HG02610 (cell line): Measurements from ENCODE around the gene KRT38.
"Not testable (repeated sequence)": the region's sequence is repeated elsewhere in the genome, so short reads cannot be mapped to it uniquely, and the experiment has no call there.

Source experiments
- ATAC-seq: cut with Tn5 transposase; IDR thresholded peaks from one replicate; pipeline ENCODE4 v1.9.1; 2021; ENCODE audit warnings: mild to moderate bottlenecking, moderate library complexity; ENCODE audit not compliant: unreplicated experiment

KRT38 gene

DNA sequence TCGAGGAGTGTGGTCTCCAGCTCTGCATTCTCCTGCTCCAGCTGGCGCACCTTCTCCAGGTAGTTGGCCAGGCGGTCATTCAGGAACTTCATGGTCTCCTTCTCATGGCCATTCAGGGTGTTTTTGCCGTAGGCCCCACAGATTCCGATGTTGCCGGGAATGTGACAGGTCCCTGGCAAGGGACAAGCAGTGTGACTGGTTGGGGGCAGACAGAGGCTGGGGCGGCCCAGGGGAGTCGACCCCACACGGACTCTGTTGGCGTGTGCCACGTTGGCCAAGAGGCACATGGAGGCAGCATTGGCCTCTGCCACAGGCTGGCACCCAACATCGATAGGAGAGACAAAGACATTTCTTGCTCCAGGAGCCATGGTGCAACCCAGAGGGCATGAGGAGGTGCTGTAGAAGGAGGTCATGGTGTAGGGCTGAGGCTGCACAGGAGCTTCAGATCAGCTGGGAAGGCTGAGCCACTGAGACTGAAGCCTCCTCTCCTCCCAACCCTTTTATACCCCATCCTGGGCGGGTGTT lies 16.6 kb downstream of the KRT38 start, which contains the start of gene KRT37:
Gene KRT37, minus strand, starts transcription at position 475 of the 525 bp plus-strand sequence. Its CDS starts 62 bp downstream, at position 413.
- ATAC-seq: no peak

DNA sequence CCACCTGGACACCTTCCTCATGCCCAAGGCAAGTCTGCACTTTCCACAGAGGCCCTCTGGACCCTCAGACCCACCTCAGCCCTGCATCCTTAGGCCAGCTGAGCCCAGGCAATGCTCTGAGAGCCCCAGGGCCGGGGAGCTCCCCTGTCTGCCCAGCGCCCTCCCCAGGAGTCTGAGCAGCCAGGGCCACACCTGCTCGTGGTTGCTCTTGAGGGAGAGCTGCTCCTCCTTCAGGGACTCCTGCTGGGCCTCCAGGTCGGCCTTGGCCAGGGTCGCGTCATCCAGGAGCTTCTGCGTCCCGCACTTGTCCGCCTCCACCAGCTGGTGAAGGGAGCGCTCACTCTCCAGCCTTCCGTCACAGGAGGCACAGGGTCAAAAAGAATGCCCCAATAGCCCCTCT lies 18.2 kb downstream of the KRT38 start:
- not testable (repeated sequence) for ATAC-seq

- ATAC-seq: no peak
Observed at GRCh38 chr17:41421617-41422016, 19.2 kb downstream of the KRT38 start.

- no peak for ATAC-seq
Observed at GRCh38 chr17:41421116-41421515, 19.7 kb downstream of the KRT38 start.

DNA sequence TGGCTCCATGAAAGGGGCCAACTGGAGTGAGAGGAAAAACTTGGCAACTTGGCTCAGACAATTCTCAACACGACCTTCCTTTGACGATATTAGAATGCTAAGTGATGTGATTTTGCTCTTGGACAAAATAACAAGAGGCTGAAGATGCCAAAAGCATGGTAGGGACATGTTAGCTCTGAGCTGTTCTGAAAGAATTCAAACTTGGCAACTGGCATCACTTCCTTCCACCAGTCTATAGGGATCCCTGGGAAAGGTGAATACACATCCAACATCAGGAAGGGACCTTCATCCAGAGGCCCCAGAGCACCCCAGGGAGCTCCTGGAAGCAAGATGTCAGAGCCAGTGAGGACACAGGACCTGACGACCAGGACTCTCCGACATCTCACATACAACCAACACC lies 20.6 kb downstream of the KRT38 start:
- ATAC-seq: no peak

DNA sequence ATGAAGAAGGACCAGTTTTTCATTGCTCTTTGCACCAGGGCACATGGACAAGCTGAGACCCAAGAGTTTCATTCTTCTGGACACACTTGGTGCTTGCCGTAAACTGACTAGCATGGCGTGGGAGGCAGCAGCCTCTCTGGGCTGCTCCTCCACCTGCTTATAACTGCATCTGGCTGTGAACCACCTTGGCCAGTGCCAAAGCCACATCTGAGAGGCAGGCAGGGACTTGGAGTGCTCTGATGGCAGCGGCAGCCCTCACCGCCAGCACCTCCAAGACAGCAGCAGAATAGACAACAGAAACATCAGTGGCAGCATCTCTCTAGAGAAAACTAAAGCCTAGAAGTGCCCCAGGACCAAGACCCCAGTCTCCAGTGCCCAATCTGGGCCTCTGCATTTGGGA lies 21.1 kb downstream of the KRT38 start:
- no peak for ATAC-seq

- ATAC-seq: no peak
Observed at GRCh38 chr17:41418116-41418860, 22.5 kb downstream of the KRT38 start.

DNA sequence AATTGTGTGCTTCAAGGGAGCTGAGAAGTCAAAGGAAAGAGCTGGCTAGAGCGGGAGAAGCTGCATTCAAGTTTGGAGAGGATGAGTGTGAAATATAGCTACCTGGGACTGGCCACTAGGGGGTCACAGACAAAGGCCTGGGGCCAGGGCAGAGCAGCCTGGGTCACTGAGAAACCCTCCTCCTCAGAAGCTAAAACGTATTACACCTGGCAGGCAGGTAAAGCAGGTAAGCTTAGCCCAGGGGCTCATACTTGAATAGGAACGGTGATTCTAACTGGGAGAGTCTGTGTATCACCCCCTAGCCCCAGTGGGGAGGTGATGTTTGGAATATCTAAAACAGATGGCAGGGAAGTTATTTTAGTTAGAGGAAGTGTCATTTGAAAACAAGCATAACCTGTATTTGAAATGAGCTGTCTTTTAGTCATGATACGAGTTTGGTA lies 23.2 kb downstream of the KRT38 start:
- ATAC-seq: no peak

- no peak for ATAC-seq
Observed at GRCh38 chr17:41417127-41417526, 23.7 kb downstream of the KRT38 start.

GRCh38 chr17:41416479-41416878 lies 24.3 kb downstream of the KRT38 start:
- ATAC-seq: no peak

- no peak for ATAC-seq
Observed at GRCh38 chr17:41415833-41416335, 24.9 kb downstream of the KRT38 start.

DNA sequence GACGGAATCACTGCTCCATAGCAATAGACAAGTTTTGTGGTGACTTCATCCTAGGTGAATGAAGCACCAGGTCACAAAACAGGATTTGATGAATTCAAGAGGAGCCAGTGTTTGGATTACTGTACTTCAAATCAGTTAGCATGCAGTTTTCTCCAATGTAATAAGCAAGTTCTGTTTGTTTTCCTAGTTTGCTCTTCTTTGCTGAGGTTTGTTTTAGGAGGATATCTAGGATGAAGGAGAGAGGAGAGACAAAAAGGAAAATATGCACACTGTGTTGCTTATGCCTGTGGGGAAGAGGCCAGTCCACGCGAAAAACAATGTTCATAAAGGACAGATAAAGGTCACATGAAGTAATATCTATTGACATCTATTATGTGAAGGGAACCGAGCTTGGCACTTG lies 25.4 kb downstream of the KRT38 start:
- ATAC-seq: no peak

DNA sequence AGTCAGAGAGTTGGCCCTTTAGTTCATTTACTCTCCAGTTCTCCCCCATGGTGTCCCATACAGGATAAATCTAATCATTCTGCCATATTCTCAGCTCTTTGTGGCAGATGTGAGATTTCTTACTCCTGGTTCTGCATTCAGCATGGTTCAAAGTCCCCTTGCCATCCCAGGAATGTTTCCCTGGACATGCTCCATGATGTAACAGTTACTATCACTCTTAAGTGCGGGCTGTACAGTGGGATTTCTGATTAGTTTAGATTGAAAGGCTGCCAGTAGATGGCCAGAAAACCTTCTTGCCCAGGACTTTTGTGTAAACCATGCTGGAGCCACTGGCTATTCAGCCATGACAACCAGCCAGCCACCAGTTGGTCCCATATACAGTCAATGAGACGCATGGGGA lies 26.8 kb downstream of the KRT38 start:
- no peak for ATAC-seq

DNA sequence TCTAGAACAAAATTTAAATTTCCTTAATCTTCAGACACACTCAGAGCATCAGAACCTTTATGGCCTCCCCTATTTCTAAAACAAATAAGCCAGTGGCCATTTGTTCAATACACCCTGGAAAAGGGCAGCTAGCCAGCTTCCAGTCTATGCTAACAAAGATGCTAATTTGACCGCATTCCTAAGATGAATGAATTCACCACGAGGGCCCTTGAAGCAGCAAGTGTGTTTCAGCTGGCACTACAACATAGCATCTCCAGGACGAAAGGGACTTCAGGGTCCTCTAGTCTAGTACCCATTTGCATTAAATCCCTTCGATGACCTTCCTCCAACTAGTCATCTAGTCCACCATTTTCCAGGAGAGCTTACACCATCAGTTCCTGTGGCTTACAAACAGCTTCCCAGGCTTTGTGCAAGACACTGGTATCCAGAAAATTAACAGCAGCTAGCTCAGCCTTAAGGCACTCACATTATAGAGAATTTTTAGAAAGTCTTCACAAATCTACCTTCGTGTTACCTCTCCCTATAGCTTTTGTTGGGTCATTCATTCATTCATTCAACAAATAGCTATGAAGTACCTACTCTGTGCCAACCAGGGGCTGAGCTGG lies 27.3 kb downstream of the KRT38 start:
- no peak for ATAC-seq

DNA sequence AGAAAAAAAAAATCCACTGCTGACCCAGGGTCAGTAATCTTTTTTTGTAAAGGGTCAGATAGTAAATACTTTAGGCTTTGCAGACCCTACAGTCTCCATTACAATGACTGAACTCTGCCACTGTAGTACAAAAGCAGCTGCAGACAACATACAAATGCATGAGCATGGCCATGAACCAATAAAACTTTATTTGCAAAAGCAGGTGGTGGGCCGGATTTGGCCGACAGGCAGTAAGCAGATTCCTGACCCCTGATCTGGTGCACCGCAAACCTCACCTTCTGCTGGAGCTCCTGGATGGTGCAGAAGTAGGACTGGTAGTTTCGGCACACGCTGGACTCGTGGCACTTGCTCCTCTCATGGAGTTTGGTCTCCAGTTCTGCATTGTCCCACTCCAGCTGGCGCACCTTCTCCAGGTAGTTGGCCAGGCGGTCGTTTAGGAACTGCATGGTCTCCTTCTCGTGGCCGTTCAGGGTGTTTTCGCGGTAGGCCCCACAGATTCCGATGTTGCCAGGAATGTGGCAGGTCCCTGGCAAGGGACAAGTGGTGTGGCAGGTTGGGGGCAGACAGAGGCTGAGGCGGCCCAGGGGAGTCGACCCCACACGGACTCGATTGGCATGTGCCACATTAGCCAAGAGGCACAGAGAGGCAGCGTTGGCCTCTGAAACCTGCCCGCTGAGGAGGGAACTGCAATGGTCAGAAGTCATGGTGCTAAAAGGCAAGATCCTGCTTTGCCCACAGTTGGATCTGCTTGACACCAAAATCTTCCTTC lies 29.5 kb downstream of the KRT38 start:
- ATAC-seq: no peak

DNA sequence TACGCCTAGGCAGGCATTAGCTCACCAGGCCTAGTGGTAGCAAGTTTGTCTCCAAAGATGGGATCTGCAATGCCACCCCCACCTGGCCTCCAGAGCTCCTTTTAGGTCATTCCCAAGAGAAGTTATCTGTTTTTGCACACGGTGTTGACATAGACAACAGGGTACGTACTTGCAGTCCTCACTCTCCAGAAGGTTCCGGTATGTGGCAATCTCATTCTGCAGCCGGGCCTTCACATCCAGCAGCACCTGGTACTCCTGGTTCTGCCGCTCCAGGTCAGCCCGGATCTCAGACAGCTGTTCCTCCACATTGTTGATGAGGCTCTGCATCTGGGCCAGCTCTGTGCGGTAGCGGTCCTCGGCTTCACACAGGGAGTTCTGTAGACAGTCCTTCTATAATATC lies 33.6 kb downstream of the KRT38 start:
- no peak for ATAC-seq

DNA sequence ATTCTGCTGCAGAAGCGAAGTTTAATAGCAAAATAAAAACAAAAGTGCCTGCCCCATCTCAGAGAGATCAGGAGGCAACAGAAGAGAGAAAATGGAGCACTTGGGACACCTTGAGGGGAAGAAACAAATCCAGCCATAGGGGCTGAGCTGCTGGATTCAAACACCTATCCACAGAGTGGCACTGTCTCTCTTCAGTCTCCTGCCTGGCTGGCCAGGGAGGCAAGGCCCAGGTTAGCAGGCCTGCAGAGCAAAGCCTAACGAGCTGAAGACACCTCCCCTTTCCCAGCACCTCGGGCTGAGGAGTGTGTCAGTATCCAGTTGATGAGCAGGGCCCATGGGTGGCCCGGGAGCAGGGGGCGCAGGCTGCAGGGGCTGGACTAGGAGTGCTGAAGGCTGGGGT lies 34.6 kb downstream of the KRT38 start:
- no peak for ATAC-seq

DNA sequence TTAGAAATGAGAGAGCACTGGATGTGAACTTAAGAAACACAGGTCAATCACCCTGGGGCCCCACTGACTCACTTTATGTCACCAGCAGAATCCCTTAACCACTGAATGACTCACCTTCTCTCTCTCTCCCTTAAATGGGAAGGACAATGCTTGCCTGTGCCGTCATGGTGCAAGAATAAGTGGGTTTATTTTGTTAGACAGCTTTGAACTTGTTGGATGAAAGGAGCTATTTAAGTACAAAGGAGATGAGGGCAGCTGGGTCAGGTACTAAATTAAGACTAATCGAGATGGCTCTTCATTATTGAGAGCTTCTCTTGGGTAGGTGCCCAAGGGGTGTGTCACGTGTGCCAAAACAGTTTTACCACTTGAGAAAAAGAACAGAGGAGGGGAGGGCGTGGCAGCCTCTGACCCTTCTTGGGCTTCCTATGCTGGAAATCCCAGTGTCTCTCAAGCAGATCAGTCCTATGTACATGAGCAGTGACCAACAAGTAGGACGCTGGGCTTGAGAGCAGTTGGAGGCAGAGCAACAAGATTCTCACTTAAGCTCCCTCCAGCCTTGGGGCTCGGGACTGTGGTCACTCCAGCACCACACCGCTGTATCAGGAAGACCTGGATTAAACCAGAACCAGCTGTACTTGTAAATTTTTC lies 36.6 kb downstream of the KRT38 start:
- ATAC-seq: no peak

- no peak for ATAC-seq
Observed at GRCh38 chr17:41403404-41404023, 37.3 kb downstream of the KRT38 start.

DNA sequence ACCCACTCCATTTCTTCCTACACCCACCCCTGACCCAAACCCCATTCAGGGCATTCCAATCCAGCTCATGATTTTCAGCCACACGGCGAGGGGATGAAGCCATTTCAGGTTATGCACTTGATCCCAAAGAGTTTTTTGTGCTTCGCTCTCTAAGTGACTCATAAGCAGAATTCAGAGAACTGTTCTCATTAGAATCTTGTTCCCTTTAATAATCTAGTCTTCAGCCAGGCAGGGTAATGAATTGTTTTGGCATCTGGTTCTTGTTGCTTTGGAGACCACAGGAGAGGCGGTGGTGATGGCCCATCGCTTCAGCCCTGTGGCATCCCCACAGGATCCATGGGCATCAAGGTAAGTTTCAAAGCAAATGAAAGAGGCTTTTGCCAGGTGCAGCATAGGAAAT lies 38.6 kb downstream of the KRT38 start:
- ATAC-seq: no peak
